Esophagus muscularis mucosa (tissue), 4 donors: ENCODE data around the gene NCOA1. TPM values are rescaled to one million over a fixed set of nuclear protein-coding genes. Genes with fewer than 3 reads are reported as not detected.

Experiments
- DNase-seq: peaks from one replicate; pipeline ENCODE4 v3.0.0-alpha.2; 2017; ENCODE audit errors: extremely low spot score
- H3K27ac ChIP-seq, 4 donors: fragments of 200-600 bp; sonication (generic); replicated peaks in 1 of 4; 1 replicate in 3 of 4; 2 replicates in 1 of 4; pipeline ENCODE4 v1.5.1; 2016 to 2019; ENCODE audit warnings: mild to moderate bottlenecking in 1 of 4
- H3K27me3 ChIP-seq, 4 donors: fragments of 200-600 bp; sonication (generic); one replicate each; pipeline versions ENCODE4 v1.5.1 to v1.6.0; 2016 to 2019
- H3K36me3 ChIP-seq, 4 donors: fragments of 200-600 bp; sonication (generic); one replicate each; pipeline ENCODE4 v1.5.1; 2016 to 2019
- H3K4me1 ChIP-seq, 4 donors: fragments of 200-600 bp; sonication (generic); one replicate each; pipeline ENCODE4 v1.5.1; 2016 to 2019
- H3K4me3 ChIP-seq, 4 donors: fragments of 200-600 bp; sonication (generic); 1 replicate in 2 of 4; 2 replicates in 2 of 4; pipeline ENCODE4 v1.5.1; 2016 to 2019; ENCODE audit warnings: mild to moderate bottlenecking in 4 of 4, moderate library complexity in 1 of 4
- H3K9me3 ChIP-seq, 4 donors: fragments of 200-600 bp; sonication (generic); 1 replicate in 3 of 4; 2 replicates in 1 of 4; pipeline ENCODE4 v1.5.1; 2016 to 2019
- EP300 ChIP-seq: sonication (generic); formaldehyde crosslinking; IDR thresholded peaks from one replicate; pipeline ENCODE4 v1.6.1; 2017; ENCODE audit warnings: antibody characterized with exemption
- POLR2A ChIP-seq: fragments of 450-650 bp; IDR thresholded peaks from one replicate; pipeline ENCODE4 v1.6.1; 2017; ENCODE audit warnings: antibody characterized with exemption, moderate library complexity, mild to moderate bottlenecking, low read depth
- POLR2AphosphoS5 ChIP-seq, 2 donors: sonication (generic); formaldehyde crosslinking; IDR thresholded peaks; one replicate each; pipeline ENCODE4 v1.6.1; 2017; ENCODE audit warnings: antibody characterized with exemption in 2 of 2
- WGBS: methylation state at CpG from one replicate; pipeline ENCODE4 v1.1.5; 2018; 5-methylcytosine and 5-hydroxymethylcytosine counted together
- intact Hi-C: fragments of 100-400 bp; cut with DNase I; formaldehyde crosslinking; loops from one replicate; pipeline ENCODE4 v1.15.1; 2023
- total RNA-seq, 4 donors: library from RNA; depleted of rRNA; stranded (reverse); fragments of >200 nt; gene quantifications; one replicate each; pipeline versions ENCODE4 v1.1.0 to v1.2.1, GENCODE V29; 2016
- TF ChIP-seq, protein P1 (sequence below), 3 experiments: fragments of 200-600 bp in 2 of 3; fragments of 450-650 bp in 1 of 3; sonication (generic) in 2 of 3; IDR thresholded peaks; one replicate each; pipeline ENCODE4 v1.5.1; 2017 to 2019; ENCODE audit warnings: antibody characterized with exemption in 3 of 3, mild to moderate bottlenecking in 2 of 3, moderate library complexity in 1 of 3

Gene NCOA1
- total RNA-seq, 4 donors from 2014 or later = 43.9 to 49.4 (median 47.3) TPM

DNA sequence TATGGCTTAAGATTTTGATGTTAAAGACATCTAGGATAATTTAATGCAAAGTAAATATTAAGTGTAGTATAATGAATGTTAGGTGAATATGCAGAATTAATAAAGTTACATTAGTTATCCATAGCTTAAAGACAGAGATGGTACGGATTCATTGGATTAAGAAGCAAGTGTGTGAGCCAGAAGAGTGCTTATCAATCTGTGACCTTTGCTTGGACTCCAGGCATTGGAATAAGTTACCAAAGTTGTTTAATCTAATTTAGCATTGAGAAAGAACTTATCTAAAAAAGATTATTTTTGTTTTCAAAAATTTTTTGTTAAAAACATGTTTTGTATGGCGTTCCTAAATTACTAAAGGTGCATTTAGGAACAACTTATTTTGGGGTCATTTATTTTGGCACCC, 23.8 kb downstream of the NCOA1 start:
- DNase-seq = no peak
- Histone ChIP-seq H3K36me3 (no peaks in the 10 kb centered on the region), H3K27ac (no peak overlapping the region), H3K4me3 (no peak overlapping the region), H3K4me1 (peaks cover 34 to 75% (median 52%) of the 10 kb centered on the region in 4 donors), H3K9me3 (no peaks in the 10 kb centered on the region), H3K27me3 (no peaks in the 10 kb centered on the region)
- WGBS = 99% methylated on average over 2 of the region's 2 CpGs
- TF ChIP-seq POLR2A = no peak
- no peak for TF ChIP-seq POLR2AphosphoS5 (IDR thresholded peaks at IDR 0.05)
- no peak for TF ChIP-seq EP300
- TF ChIP-seq, protein P1, sequence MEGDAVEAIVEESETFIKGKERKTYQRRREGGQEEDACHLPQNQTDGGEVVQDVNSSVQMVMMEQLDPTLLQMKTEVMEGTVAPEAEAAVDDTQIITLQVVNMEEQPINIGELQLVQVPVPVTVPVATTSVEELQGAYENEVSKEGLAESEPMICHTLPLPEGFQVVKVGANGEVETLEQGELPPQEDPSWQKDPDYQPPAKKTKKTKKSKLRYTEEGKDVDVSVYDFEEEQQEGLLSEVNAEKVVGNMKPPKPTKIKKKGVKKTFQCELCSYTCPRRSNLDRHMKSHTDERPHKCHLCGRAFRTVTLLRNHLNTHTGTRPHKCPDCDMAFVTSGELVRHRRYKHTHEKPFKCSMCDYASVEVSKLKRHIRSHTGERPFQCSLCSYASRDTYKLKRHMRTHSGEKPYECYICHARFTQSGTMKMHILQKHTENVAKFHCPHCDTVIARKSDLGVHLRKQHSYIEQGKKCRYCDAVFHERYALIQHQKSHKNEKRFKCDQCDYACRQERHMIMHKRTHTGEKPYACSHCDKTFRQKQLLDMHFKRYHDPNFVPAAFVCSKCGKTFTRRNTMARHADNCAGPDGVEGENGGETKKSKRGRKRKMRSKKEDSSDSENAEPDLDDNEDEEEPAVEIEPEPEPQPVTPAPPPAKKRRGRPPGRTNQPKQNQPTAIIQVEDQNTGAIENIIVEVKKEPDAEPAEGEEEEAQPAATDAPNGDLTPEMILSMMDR (IDR thresholded peaks at IDR 0.05) = no peak
- intact Hi-C loops = no loop called here

DNA sequence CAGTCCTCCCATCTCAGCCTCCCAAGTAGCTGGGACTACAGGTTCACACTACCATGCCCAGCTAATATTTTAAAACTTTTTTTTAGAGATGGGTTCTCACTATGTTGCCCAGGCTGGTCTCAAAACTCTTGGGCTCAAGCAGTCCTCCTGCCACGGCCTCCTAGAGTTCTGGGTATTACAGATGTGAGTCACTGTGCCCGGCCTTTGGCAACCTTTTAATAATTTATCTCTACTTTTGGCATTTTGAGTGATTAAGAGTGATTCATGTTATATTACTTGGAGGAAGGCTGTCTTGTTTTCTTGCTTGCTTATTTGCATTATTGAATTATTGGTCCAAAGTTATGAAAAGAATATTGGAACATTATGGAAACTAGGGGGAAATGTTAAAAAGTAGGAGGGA, 24.3 kb downstream of the NCOA1 start:
- H3K4me1 ChIP-seq = peaks cover 34 to 73% (median 49%) of the 10 kb centered on the region in 4 donors
- no peak for DNase-seq
- no peaks in the 10 kb centered on the region for H3K9me3 ChIP-seq
- TF ChIP-seq POLR2A (no peak), EP300 (no peak), POLR2AphosphoS5 (IDR thresholded peaks at IDR 0.05) (no peak)
- TF ChIP-seq, protein P1 (IDR thresholded peaks at IDR 0.05) = no peak
- H3K36me3 ChIP-seq = no peaks in the 10 kb centered on the region
- H3K4me3 ChIP-seq = no peak overlapping the region
- intact Hi-C loops = no loop called here
- no peak overlapping the region for H3K27ac ChIP-seq
- no peaks in the 10 kb centered on the region for H3K27me3 ChIP-seq
- 54% methylated on average over 2 of the region's 2 CpGs for WGBS

DNA sequence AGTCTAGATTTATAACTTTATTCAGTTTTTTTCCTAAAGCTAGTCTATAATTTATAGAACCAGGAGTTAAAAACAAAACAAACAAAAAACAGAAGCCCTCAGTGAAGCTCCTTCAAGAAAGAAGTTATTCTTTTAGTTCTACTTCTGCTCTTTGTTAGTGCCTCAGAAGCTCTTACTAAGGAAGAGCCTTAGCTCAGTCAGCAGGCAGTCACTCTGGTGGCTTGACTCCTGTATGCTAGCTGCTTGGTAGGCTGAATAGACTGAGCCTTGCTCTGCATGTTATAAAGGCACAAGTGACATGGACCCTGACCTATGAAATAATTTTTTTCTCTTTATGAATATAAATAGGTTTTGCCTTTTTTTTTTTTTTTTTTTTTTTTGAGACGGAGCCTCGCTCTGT, 24.8 kb downstream of the NCOA1 start:
- intact Hi-C loops = no loop called here
- Histone ChIP-seq H3K27ac (no peak overlapping the region), H3K36me3 (no peaks in the 10 kb centered on the region), H3K4me1 (peaks cover 34 to 73% (median 48%) of the 10 kb centered on the region in 4 donors), H3K4me3 (no peak overlapping the region), H3K27me3 (no peaks in the 10 kb centered on the region), H3K9me3 (no peaks in the 10 kb centered on the region)
- no peak for DNase-seq
- 100% methylated on average over 2 of the region's 2 CpGs for WGBS
- TF ChIP-seq EP300 (no peak), POLR2AphosphoS5 (IDR thresholded peaks at IDR 0.05) (no peak), POLR2A (no peak)
- TF ChIP-seq, protein P1 (IDR thresholded peaks at IDR 0.05) = no peak

DNA sequence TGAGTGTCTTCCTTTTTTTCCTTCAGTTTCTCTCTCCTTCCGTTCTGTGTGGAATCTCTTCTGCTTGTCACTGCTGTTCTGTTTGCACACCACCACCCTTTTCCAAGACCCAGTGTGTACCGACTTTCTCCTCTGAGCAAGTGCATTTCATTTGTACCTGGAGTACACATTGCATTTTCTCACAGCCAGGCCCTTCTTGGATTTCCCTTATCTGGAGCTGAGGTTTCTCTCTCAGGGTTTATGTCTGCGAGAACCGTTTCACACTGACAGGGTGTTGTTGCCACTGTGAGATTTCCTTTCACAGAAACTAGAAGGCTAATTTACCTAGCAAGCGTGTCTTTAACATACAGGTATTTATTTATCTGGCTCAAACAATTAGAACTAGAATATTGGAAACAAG, 26.2 kb downstream of the NCOA1 start:
- TF ChIP-seq, protein P1 (IDR thresholded peaks at IDR 0.05) = no peak
- TF ChIP-seq POLR2A = no peak
- TF ChIP-seq POLR2AphosphoS5 (IDR thresholded peaks at IDR 0.05) = no peak

DNA sequence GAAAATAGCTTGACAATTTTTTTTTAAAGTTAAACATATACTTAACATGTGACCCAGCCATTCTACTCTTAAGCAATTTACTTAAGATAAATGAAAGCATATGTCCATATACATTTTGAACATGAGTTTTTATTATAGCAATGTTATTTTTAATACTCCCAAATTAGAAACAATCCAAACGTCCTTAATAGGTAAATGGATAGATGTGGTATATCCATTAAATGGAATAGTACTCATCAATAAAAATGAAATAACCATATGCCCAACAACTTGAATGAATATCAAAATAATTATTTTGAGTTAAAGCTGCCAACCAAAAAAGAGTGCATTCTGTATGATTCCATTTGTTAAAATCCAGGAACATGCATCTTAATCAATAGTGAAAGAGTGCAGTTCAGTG, 29.1 kb downstream of the NCOA1 start:
- intact Hi-C loops = no loop called here
- H3K9me3 ChIP-seq = no peaks in the 10 kb centered on the region
- no peak overlapping the region for H3K4me3 ChIP-seq
- H3K4me1 ChIP-seq = peaks cover 8 to 42% (median 23%) of the 10 kb centered on the region in 4 donors
- WGBS = 84% methylated on average over 1 of the region's 1 CpG
- no peak for DNase-seq
- H3K36me3 ChIP-seq = no peaks in the 10 kb centered on the region
- TF ChIP-seq EP300 (no peak), POLR2A (no peak), POLR2AphosphoS5 (IDR thresholded peaks at IDR 0.05) (no peak)
- TF ChIP-seq, protein P1 (IDR thresholded peaks at IDR 0.05) = no peak
- H3K27ac ChIP-seq = no peak overlapping the region
- no peaks in the 10 kb centered on the region for H3K27me3 ChIP-seq

More for the DNA sequence above, 26.2 kb downstream of the NCOA1 start:
- 82% methylated on average over 5 of the region's 5 CpGs for WGBS
- no peaks in the 10 kb centered on the region for H3K27me3 ChIP-seq
- no peaks in the 10 kb centered on the region for H3K9me3 ChIP-seq
- H3K4me1 ChIP-seq = peaks cover 25 to 65% (median 39%) of the 10 kb centered on the region in 4 donors
- no peak for DNase-seq
- H3K36me3 ChIP-seq = no peaks in the 10 kb centered on the region
- intact Hi-C loops = no loop called here
- no peak overlapping the region for H3K27ac ChIP-seq
- no peak overlapping the region for H3K4me3 ChIP-seq
